ENCODE measurements around the gene TMTC1.

DNA sequence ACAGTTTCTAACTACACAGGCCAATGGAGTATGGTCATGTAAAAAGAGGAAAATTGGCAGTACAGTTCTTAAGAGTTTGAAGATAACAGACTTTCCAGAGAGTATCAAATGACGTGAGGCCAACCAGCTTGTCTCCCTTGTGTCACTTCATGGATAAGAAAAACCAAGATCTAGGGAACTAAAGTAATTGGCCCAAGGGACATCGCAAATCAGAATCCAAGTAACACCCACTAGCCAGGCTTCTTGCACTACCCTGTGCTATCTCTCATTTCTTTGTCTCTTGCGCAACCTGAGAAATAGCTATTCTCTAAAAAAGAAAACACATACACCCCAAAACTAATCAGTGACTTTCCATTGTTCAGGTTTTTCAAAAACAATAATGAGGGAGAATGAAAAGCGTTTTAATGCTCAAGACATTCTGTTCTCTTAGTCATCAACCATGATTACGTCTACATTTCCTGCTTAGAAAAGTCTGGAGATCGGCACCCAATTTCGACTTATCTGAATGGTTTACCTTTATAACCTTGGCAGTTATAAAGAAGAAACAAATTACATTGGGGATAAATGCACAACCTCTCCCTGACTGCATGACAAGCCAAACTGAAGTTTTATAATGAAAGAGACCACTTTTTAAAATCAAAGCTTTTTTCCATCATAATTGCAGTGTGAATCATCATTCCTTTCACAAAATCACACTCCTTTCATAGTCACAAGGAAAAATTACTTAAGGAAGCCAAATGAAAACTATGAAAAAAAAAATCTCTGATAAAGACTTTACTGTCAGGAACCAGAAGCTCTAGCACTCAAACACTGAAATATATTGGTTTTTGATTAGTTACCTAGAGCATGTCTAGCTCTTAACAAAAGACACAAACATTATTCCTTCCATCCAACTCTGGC lies 42.1 kb downstream of the TMTC1 start:
- TF ChIP-seq, protein P1, sequence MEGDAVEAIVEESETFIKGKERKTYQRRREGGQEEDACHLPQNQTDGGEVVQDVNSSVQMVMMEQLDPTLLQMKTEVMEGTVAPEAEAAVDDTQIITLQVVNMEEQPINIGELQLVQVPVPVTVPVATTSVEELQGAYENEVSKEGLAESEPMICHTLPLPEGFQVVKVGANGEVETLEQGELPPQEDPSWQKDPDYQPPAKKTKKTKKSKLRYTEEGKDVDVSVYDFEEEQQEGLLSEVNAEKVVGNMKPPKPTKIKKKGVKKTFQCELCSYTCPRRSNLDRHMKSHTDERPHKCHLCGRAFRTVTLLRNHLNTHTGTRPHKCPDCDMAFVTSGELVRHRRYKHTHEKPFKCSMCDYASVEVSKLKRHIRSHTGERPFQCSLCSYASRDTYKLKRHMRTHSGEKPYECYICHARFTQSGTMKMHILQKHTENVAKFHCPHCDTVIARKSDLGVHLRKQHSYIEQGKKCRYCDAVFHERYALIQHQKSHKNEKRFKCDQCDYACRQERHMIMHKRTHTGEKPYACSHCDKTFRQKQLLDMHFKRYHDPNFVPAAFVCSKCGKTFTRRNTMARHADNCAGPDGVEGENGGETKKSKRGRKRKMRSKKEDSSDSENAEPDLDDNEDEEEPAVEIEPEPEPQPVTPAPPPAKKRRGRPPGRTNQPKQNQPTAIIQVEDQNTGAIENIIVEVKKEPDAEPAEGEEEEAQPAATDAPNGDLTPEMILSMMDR (IDR thresholded peaks at IDR 0.05) = no peak
- no peak for TF ChIP-seq SMC3 (IDR thresholded peaks at IDR 0.05; ENCODE audit: low read depth, low read length)
- TF ChIP-seq SIN3A (IDR thresholded peaks at IDR 0.05; ENCODE audit: borderline replicate concordance, low read depth, low read length) = no peak
- TF ChIP-seq, protein P2, sequence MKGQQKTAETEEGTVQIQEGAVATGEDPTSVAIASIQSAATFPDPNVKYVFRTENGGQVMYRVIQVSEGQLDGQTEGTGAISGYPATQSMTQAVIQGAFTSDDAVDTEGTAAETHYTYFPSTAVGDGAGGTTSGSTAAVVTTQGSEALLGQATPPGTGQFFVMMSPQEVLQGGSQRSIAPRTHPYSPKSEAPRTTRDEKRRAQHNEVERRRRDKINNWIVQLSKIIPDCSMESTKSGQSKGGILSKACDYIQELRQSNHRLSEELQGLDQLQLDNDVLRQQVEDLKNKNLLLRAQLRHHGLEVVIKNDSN (IDR thresholded peaks at IDR 0.05; ENCODE audit: borderline replicate concordance, low read depth) = no peak
- TF ChIP-seq MXI1 (IDR thresholded peaks at IDR 0.05; ENCODE audit: low read depth, low read length) = no peak
- TF ChIP-seq MEF2A (IDR thresholded peaks at IDR 0.05; ENCODE audit: borderline replicate concordance, low read depth) = no peak
- TF ChIP-seq YY1 (IDR thresholded peaks at IDR 0.05; ENCODE audit: low read depth) = no peak
- no peak for TF ChIP-seq POLR2AphosphoS5 (IDR thresholded peaks at IDR 0.05; ENCODE audit: low read depth, low read length)
